Astrocyte (in vitro differentiated cells and primary cell): ENCODE data around the gene FAM168A.

Experiments
- EZH2 ChIP-seq: IDR thresholded peaks from 2 replicates; pipeline ENCODE4 v1.6.1; 2012; ENCODE audit warnings: mild to moderate bottlenecking, low read length, inconsistent platforms; ENCODE audit not compliant: insufficient read depth
- TF ChIP-seq, protein P1 (sequence below): IDR thresholded peaks from 2 replicates; pipeline ENCODE4 v1.5.1; 2011; ENCODE audit warnings: low read depth, mild to moderate bottlenecking, inconsistent platforms, low read length, moderate library complexity; ENCODE audit not compliant: insufficient read depth

DNA sequence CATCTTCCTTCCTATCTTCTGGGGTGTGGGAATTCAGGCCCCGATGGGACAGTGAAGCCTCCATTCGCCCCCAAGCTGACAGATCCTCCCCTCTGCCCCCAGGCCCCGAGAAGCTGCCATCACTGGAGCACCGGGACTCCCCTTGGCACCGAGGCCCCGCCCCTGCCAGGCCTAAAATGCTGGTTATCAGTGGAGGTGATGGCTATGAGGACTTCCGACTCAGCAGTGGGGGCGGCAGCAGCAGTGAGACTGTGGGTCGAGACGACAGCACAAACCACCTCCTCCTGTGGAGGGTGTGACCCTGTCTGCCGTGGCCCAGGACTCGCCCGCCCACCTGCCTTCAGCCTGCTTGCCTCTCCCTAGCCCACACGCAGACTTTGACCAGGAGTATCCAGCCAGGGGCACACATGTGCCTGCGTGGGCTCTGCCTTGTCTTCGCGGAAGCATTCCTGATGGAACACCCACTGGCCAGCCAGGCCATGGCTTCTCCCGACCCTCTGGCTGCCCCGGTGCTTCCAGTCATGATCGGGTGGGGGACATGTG, 230.4 kb downstream of the FAM168A start:
- TF ChIP-seq, protein P1, sequence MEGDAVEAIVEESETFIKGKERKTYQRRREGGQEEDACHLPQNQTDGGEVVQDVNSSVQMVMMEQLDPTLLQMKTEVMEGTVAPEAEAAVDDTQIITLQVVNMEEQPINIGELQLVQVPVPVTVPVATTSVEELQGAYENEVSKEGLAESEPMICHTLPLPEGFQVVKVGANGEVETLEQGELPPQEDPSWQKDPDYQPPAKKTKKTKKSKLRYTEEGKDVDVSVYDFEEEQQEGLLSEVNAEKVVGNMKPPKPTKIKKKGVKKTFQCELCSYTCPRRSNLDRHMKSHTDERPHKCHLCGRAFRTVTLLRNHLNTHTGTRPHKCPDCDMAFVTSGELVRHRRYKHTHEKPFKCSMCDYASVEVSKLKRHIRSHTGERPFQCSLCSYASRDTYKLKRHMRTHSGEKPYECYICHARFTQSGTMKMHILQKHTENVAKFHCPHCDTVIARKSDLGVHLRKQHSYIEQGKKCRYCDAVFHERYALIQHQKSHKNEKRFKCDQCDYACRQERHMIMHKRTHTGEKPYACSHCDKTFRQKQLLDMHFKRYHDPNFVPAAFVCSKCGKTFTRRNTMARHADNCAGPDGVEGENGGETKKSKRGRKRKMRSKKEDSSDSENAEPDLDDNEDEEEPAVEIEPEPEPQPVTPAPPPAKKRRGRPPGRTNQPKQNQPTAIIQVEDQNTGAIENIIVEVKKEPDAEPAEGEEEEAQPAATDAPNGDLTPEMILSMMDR = no peak
- no peak for TF ChIP-seq EZH2
